Stimulated activated CD8-positive, alpha-beta memory T cell treated with anti-CD3 and anti-CD28 coated beads, Interleukin-15, amount 100 ng/mL, for 24 hours (primary cell): Measurements from ENCODE around the gene CRISP1.
"Not testable (repeated sequence)": the region's sequence is repeated elsewhere in the genome, so short reads cannot be mapped to it uniquely, and the experiment has no call there.

Experiments used
- DNase-seq: peaks from one replicate; pipeline ENCODE4 v3.0.0-alpha.2; 2020; ENCODE audit warnings: low read depth

The CRISP1 gene

DNA sequence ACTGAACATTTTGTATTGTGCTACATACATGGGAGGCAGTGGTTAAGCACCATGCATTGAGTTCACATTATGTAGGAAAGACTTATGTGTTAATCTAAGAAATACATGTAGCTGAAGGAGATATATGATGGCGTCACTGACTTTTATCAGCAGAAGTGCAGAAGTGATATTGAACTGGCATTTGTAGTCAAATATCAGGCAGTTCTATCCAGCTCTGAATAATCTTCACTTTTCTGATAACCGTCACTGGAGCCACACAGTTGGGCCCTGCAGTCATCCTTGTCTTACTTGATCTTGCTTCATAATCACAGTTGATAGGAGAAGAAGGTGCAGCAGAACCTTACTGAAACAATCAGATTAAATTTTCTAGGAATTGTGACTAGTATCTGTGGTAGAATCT is 26.4 kb downstream of the CRISP1 start:
- no peak for DNase-seq

GRCh38 chr6:49839162-49839561 is 27.2 kb downstream of the CRISP1 start:
- no peak for DNase-seq

DNA sequence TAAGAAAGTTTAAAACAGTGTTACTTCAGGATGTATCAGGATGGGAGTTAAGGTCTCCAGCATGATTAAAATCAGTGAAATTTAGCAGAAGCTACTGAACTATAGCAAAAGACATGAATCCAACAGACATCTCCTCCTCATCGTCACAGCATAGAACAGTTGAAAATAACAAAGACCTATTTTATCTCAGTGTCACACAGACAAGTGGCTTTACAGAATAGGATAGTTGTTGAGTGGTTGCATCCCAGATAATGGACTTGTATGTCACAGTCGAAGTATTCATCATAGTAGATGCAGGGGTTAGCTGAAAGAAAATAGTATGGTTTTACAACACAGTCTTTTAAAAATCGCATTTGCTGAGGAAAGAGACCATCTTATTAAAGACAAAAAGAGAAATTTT is 31.2 kb downstream of the CRISP1 start:
- no peak for DNase-seq

DNA sequence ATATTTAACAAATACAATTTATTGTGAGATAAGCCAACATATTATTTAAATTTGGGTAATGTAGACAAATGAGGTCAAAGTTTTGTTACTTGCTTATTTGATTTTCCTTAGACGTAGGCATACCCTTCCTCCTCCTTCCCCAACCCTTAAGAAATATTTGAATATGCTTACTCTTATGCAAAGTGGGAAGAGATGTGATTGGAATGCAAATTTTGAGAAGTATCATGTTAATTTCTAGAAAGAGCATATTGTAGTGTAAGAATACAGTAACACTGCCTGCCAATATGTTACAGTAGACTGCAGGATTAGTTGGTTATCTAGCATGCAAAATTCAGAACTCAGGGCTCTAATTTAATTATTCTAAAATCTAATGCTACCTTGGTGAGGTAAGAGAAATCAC is 32.9 kb downstream of the CRISP1 start:
- DNase-seq = no peak

DNA sequence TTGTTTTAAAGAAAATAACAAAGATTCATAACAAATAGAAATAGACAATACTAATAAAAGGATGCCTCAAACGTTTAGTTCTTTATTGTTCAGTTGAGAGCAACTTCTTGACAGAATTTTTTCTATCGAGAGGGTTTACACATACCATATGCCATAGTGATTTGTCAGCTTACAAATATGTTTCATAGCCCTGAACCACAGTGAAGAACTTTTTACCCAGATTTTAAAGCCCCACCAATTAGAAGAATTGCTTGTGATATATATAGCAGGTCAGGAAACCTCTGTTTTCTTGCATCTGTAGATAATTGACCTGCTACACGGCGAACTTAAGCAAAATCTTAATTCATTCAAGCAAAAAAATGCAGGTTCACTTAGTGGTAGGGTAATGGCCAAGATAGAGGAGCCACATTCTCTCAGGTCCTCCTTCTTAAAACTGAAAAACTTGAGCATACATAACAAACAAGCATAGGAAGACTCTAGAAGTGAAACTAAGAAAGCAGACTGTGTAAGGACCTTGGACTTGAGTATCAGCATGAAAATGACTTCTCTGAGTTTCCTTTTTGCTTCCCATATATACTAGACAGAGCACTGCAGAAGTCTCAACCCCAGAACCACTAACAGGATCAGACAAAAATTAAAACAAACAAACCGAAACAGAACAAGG is 39.5 kb downstream of the CRISP1 start:
- DNase-seq = no peak

DNA sequence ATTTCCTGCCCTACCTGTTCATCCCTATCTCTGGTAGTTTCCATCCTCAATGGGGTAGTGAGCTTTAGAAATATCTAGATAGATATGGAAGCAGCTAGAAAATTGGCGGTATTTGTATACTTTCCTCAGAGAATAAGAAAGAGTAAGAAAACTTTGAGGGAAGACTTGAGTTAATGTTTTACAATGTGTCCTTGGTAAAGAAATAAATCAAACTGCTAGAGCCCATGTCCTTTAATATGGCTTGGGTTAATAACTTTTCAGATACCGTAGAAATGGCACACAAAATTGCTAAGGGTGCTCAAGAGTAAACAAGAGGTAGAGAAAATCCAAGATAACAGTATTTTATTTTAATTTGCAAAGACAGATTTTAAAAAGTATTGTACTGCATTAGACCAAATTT is 51.2 kb downstream of the CRISP1 start:
- no peak for DNase-seq

DNA sequence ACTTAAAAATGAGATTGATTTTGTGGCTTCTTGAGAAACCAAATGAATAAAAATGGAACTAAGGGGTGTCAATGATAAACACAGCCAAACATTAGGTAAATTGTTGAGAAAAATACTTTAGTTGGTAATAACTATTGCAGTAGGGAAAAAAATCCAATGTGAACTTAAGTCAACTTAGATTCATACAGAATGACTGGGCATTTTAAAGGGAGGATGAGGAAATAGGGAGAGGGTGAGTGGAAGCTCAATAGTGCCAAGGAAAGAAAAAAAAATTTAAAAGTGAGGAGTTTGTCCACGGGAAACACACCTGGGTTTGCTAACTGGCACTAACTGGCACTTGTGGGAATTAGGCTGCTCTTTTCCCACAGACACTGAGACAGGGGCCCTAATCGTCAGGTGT is 53.1 kb downstream of the CRISP1 start:
- DNase-seq = no peak

DNA sequence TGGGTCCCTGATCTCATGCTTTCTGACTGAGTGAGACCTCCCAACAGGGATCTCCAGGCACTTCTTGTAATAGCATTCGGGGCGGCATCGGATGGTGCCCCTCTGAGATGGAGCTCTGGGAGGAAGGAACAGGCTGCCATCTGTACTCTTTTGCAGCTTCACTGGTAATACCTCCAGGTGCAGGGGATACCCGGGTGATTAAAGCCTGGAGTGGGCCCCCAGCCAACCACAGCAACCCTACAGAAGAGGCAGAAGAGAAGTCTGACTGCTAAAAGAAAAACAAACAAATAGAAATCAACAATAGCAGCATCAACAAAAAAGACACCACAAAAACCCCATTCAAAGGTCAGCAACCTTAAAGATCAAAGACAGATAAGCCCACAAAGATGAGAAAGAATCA is 60.2 kb downstream of the CRISP1 start:
- no peak for DNase-seq

DNA sequence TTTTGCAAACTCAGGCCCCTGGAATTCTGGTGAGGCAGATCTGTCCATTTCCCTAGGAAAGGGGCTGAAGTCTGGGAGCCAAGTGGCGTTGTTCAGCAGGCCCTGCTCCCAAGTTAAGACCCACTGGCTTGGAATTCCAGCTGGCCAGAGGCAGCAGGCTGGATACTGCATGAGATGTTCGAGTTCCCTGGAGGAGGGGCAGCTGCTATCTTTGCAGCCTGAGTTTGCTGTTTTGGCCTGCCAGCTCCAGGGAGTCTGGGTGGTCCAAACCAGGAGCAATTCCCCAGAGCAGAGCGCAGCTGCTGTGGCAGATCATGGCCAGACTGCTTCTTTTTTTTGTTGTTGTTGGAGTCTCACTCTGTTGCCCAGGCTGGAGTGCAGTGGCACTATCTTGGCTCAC is 61.1 kb downstream of the CRISP1 start:
- no peak for DNase-seq

DNA sequence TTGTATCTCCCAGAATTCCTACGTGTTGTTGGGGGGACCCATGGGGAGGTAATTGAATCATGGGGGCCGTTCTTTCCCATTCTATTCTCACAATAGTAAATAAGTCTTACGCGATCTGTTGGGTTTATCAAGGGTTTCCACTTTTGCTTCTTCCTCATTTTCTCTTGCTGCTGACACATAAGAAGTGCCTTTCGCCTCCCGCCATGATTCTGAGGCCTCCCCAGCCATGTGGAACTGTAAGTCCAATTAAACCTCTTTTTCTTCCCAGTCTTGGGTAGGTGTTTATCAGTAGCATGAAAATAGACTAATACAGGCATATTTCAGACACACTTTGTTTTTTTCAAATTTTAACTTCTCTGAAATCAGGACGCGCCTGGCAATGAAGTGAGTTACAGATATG is 64.8 kb downstream of the CRISP1 start:
- DNase-seq = no peak

- DNase-seq = no peak
These were observed 67.2 kb downstream of the CRISP1 start for GRCh38 chr6:49799090-49799489.

- DNase-seq = not testable (repeated sequence)
These were observed 69.4 kb downstream of the CRISP1 start for GRCh38 chr6:49796842-49797455.

DNA sequence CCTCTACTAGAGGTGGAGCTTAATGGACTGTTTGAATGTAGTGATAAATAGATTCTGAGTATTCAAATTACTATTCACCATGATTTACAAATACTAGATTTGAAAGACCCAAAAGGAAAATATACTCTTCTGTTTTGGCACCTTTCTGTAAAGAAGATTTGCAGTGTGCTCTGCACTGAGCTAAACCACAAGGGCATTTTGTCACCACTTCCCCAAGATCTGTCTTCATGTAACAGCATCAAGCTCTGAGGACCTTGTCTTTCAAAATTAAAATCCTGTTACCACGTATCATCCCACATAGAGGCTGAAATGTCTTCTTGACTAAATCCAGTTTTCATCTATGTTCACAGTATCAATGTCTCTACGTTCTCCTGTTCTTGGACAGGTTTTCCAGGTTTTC is 76.0 kb downstream of the CRISP1 start:
- no peak for DNase-seq

DNA sequence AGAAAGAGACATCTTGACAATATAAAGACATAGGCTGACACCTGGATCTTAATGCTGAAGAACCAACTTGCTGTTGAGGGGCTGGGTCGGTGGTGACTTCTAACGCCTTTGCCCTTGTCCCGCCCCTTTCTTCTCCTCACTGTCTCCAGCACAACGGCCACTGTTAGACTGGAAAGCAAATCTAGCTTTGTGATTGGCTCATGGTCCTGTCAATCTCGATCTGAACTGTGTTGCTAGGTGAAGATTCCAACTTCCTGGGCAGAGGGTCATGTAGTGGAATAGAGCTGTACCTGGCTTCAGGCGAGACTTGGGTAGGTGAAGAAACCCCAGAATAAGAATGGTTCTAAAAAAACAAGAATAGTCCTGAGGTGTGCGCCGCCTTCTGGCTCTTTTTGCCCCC is 79.2 kb downstream of the CRISP1 start, which contains the start of gene PGK2:
TSS of gene PGK2 (minus strand) at position 110 of the 400 bp plus-strand sequence. CDS start at position 12, 98 bp downstream.
- no peak for DNase-seq

DNA sequence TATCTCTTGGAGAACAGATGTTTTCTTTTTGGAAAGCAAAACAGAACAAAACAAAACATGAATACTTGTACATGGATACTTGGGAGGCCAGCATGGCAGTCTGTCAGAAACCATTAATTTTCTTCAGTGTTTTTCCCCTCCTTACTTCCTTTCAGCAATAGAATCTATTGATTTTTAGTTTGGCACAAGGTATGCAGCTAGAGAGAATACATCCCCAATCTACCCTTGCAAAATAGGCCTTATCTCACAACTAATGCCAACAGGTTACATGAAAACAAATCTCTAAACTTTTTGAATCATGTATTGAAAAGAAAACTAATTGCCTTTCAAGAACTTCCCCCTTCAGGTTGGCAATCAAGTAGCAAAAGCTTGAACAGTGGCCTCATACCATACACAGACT is 82.1 kb downstream of the CRISP1 start:
- DNase-seq = no peak
